OCI-LY1 (cell line): Measurements from ENCODE around the gene SP100.

Experiments used
- EZH2 ChIP-seq: fragments of 200-600 bp; sonication (generic), shearing (Covaris generic); IDR thresholded peaks from 2 replicates; pipeline ENCODE4 v1.8.0; 2017; ENCODE audit warnings: borderline replicate concordance, mixed run types, mild to moderate bottlenecking, antibody characterized with exemption, low read length, moderate library complexity, mixed read lengths
- TF ChIP-seq, protein P1 (sequence below): fragments of 200-600 bp; sonication (generic), shearing (Covaris generic); IDR thresholded peaks from 2 replicates; pipeline ENCODE4 v1.5.1; 2017; ENCODE audit warnings: mild to moderate bottlenecking, antibody characterized with exemption, low read length, moderate library complexity, mixed read lengths

DNA sequence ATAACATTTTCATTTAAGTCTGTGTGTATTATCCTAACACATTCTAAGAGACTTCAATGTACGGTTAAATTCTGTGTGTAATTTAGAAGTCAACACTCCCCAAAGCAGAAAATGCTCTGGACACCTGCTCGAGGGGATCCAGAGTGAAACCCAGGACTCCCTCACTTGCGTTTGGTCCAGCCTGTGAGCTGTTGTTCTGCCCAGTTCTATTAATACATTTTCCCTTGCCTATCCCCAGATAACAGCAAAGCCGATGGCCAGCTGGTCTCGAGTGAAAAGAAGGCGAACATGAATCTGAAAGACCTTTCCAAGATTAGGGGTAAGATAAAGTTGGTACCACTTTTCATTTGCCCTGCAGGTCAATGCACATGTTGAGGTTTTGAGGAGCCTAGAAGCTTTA lies 31.0 kb upstream of the SP100 start:
- TF ChIP-seq, protein P1, sequence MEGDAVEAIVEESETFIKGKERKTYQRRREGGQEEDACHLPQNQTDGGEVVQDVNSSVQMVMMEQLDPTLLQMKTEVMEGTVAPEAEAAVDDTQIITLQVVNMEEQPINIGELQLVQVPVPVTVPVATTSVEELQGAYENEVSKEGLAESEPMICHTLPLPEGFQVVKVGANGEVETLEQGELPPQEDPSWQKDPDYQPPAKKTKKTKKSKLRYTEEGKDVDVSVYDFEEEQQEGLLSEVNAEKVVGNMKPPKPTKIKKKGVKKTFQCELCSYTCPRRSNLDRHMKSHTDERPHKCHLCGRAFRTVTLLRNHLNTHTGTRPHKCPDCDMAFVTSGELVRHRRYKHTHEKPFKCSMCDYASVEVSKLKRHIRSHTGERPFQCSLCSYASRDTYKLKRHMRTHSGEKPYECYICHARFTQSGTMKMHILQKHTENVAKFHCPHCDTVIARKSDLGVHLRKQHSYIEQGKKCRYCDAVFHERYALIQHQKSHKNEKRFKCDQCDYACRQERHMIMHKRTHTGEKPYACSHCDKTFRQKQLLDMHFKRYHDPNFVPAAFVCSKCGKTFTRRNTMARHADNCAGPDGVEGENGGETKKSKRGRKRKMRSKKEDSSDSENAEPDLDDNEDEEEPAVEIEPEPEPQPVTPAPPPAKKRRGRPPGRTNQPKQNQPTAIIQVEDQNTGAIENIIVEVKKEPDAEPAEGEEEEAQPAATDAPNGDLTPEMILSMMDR = no peak
- TF ChIP-seq EZH2 = no peak
